Measurements from ENCODE around the gene ARHGAP24.

GRCh38 chr4:86031927-86032326 lies 557.0 kb downstream of the ARHGAP24 start:
- TF ChIP-seq CTCF (IDR thresholded peaks at IDR 0.05) (no peak), POLR2A (IDR thresholded peaks at IDR 0.05) (no peak)
